WI38 (cell line): ENCODE results near the gene WWC2.

Experiments
- H3K4me3 ChIP-seq: 2 replicates; pipeline ENCODE4 v1.5.1; 2011; ENCODE audit warnings: low read depth, mild to moderate bottlenecking, control low read depth, low read length
- TF ChIP-seq, protein P1 (sequence below): IDR thresholded peaks from 2 replicates; pipeline ENCODE4 v1.5.1; 2012; ENCODE audit warnings: low read depth, mild to moderate bottlenecking, control low read depth, low read length

The WWC2 gene

DNA sequence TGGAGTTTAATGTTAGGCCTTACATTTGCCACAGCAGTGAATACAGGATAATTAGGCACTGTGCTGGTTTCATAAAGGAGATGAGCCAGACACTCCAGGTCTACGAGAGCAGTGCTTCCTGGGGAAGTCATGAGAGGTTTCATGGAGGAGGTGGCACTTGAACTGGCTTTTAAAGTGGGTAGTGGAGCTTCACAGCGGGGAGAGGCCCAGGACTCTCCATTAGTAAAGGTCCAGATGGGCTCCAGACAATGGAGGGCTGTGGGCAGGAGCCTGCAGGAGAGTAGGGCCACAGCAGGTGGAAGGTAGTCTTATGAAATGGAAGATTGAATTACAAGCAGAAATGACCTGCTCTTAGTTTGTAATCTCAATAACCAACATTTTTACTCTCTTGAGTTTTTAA is 192.0 kb downstream of the WWC2 start:
- TF ChIP-seq, protein P1, sequence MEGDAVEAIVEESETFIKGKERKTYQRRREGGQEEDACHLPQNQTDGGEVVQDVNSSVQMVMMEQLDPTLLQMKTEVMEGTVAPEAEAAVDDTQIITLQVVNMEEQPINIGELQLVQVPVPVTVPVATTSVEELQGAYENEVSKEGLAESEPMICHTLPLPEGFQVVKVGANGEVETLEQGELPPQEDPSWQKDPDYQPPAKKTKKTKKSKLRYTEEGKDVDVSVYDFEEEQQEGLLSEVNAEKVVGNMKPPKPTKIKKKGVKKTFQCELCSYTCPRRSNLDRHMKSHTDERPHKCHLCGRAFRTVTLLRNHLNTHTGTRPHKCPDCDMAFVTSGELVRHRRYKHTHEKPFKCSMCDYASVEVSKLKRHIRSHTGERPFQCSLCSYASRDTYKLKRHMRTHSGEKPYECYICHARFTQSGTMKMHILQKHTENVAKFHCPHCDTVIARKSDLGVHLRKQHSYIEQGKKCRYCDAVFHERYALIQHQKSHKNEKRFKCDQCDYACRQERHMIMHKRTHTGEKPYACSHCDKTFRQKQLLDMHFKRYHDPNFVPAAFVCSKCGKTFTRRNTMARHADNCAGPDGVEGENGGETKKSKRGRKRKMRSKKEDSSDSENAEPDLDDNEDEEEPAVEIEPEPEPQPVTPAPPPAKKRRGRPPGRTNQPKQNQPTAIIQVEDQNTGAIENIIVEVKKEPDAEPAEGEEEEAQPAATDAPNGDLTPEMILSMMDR: no peak
- H3K4me3 ChIP-seq: no peak overlapping the region

DNA sequence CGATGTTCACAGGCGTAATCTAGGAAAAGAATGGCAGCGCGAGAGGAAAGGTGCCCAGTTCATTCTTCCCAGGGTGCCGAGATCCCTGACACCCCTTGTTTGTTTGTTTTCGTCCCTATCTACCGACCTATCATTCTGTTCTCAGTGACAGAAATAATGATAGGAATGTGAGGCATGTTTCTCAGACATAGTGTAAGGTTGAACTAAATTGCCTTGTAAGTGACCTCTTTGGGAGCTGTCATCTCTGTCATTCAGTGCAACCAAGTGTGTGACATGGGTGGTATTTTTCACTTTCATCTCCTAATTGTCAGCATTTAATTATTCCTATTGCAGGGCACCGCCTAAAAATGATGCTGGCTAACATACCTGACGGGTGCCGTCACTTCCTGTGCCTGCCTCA is 196.7 kb downstream of the WWC2 start:
- TF ChIP-seq, protein P1: no peak
- no peak overlapping the region for H3K4me3 ChIP-seq

DNA sequence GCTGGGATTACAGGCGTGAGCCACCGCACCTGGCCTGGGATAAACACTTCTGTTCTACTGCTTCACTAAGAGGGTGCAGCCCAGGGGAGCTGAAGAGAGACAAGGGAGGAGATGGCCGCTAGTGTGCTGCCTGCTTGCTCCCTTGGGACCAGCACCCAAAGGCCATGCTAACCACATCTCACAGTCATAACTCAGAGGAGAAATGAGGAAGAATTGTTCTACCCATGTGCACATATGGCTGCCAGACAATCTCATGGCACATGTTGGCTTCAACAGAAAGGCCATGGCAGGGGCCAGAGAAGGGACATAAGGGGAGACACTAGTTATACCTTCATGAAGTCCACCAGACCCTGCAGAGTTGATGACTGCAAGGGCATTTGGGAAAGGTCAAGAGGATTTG is 198.6 kb downstream of the WWC2 start:
- H3K4me3 ChIP-seq: no peak overlapping the region

DNA sequence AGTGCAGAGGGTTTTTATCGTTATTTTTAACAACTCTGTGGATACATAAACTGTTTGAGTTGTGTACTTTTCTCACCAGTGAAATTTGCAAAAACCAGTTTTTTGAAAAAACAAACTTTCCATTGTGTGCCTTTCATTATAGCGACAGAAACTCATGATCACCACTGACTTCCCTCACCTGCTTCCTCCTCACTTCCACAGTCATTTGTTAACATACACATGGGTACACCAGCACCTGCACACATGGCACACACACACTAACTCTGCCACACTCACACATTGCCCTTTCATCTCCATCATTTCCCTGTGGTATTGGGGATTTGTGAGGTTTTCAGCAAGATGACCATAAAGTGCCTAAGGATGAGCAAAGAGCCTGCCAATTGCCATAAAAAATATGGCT is 200.4 kb downstream of the WWC2 start:
- no peak overlapping the region for H3K4me3 ChIP-seq
- TF ChIP-seq, protein P1: no peak

More for the DNA sequence above, 198.6 kb downstream of the WWC2 start:
- TF ChIP-seq, protein P1: no peak

- no peak overlapping the region for H3K4me3 ChIP-seq
- TF ChIP-seq, protein P1: no peak
Observed at GRCh38 chr4:183300070-183300469, 201.0 kb downstream of the WWC2 start.

DNA sequence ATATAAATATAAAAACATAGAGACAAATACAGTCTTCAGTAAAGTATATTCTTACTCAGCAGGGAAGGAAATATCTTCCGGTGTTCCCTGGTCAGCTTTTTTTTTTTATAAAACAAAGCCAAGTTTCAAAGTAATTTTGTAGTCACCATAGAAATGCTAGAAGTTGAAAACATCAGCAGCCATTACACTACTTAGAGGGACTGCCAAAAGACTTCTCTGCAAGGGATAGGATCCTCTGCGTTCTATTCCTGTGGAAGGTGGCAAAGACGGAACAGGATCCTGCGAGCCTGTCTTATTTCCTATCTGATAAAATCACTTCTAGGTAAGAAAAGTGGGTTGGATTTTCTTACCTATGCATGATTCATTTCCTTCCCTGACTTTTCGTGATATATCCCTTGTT is 201.6 kb downstream of the WWC2 start:
- no peak overlapping the region for H3K4me3 ChIP-seq
- TF ChIP-seq, protein P1: no peak

GRCh38 chr4:183303301-183303700 is 204.2 kb downstream of the WWC2 start:
- TF ChIP-seq, protein P1: no peak
- no peak overlapping the region for H3K4me3 ChIP-seq
